Breast epithelium (tissue), 3 donors: ENCODE results near the gene NAALADL2.

Experiments used
- CTCF ChIP-seq, 3 donors: fragments of 450-650 bp; IDR thresholded peaks; one replicate each; pipeline ENCODE4 v1.5.1; 2016 to 2017; ENCODE audit warnings: antibody characterized with exemption in 3 of 3, mild to moderate bottlenecking in 3 of 3, moderate library complexity in 3 of 3
- POLR2AphosphoS5 ChIP-seq, 3 donors: sonication (generic); formaldehyde crosslinking; IDR thresholded peaks; one replicate each; pipeline ENCODE4 v1.6.1; 2017; ENCODE audit warnings: antibody characterized with exemption in 3 of 3

GRCh38 chr3:175215833-175216232 lies 356.7 kb downstream of the NAALADL2 start:
- TF ChIP-seq POLR2AphosphoS5 (IDR thresholded peaks at IDR 0.05) (no peak), CTCF (IDR thresholded peaks at IDR 0.05) (no peak)
